Hindlimb muscle (tissue), 1 donor: Measurements from ENCODE around the gene NDUFB4. TPM values are rescaled to one million over a fixed set of nuclear protein-coding genes. Genes with fewer than 3 reads are reported as not detected.
"Not testable (repeated sequence)": the region's sequence is repeated elsewhere in the genome, so short reads cannot be mapped to it uniquely, and the experiment has no call there.

Experiments used
- DNase-seq: peaks from one replicate; pipeline ENCODE4 v3.0.0-alpha.2; 2013
- polyA plus RNA-seq: library from polyadenylated mRNA; unstranded; fragments of 120-200 nt; gene quantifications from one replicate; pipeline ENCODE4 v1.2.1, GENCODE V29; 2013; ENCODE audit not compliant: insufficient read length

The NDUFB4 gene
- polyA plus RNA-seq, 1 donor, result 172 TPM

DNA sequence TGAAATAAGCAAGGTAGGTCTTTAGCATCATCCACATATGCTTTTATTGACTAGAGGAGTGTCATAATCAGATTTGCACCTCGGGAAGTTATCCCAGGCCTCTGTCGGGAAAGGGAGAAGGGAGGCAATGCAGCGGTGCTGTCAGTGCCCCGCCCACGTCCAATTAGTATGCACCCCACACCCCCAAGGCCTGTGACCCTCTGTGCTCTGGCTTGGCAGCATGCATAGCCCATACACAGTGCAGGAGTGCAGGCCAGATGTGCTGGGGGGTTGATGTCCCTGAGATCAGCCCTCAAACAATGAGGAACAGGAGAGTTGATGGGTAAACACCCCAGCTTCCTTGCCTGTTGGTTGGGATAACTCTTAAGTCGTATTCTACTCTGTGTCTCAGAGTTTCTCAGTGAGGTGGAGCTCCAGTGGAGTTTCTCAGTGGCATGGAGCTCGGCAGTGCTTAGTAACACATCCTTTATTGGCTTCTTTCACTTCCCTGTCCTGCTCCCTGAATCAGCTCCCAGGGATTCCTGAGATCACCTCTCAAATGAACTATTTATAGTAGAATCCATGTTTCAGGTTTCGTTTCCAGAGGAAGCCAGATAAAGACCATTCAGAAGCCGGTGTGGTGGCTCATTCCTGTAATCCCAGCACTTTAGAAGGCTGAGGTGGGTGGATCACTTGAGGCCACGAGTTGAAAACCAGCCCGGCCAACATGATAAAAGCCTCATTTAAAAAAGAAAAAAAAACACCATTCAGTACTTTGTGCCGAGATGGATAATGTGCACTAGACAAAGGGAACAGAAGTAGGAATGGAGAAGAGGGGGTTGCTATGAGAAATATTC lies 26.7 kb upstream of the NDUFB4 start:
- no peak for DNase-seq

DNA sequence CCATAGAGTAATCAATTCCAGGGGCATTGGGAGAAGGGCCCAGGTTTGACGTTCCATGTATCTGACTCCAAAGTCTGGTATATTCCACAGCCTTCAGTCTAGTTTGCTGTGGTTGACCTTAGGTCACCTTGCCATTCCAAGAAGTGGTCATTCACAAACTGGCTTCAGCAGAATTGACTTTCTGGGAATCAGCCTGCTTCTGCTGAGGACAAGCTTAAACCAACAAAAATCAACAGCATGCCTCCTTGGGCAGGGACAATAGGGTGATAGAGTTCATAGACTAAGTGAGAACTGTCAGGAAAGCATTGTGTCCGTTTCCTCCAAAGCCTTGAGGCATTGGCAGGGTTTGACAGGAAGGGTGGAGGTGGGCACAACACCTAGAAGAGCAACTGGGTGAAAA lies 24.1 kb upstream of the NDUFB4 start:
- no peak for DNase-seq

DNA sequence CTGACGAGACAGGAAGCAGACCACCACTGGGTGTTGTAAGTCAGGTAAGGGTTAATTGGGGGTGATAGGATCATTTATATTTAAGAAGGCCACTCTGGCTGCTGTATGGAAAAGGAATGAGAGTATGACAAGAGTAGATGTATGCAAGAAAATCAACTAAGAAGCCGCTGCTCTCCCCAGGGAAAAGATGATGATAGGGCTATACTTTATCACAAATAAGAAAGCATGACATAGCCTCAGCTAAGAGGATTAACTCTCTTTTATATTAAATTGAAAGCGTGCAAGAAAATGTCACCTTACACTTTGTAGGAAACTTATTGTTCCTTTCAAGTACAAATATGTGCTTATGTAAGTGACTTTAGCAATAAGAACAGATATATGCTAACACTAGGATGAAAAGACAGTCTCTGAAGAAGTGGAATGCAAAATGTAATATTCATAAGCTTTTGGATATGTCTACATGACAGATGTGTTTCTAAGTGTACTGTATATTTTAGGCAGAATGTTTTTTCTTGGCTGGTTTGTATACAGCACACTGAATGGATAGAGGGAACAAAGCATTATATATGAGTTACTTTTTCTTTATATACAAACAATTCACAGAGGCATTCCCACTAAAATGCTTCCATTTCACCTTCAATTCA lies 8.7 kb upstream of the NDUFB4 start:
- DNase-seq, result no peak

DNA sequence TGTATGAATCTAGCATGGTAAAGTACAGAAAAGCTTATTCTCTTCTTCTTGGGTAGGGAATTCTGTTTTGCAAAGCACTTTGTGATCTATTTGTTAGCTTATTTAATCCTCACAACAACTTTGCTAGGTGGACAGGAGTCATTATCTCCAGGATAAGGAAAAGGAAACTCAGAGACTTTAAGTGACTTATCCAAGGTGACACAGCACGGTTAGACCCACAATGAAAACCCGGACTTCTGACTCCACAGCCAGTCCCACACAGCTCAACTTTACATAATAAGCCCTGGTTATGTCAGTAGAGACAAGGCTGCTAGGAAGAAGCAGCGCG lies 384 bp upstream of the NDUFB4 start:
- DNase-seq, result no peak

DNA sequence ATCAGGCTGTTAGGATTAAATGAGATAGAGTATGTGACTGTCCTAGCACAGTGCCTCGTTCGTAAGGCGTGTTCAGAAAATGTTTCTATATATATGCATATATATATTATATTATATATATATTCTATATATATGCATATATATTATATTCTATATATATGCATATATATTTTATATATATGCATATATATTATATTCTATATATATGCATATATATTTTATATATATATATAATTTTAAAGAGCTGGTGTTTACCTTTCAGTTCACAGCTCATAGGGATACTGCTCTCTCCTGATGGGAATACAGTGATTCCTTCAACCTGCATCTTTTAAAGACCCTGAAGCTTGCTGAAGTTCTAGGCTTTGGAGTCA lies 702 bp downstream of the NDUFB4 start:
- no peak for DNase-seq

DNA sequence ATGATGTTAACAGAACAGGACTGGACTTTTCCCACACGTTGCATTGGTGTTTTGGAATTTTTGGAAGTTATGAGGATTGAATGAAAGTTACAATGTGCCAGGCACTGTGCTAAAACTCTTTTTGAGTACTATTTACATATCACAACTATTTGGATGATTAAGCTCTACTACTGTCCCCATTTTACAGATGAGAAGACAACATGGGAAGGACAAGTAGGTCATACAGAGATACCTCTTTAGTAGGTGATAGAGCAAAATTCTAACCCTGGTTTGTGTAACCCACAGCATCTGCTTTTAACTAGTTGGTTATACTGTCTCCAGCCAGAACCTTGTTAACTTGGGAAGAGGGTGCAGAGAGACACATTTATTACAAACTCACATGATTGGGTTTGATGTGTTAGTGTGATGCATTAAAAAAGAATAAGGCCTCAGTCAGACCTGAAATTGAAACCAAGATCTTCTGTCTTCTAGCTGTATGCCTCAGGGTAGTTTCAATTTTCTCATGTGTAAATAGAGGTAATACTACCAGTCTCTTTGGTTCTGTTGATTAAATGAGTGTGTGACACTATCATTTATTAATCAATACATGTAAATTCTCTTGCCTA lies 1.4 kb downstream of the NDUFB4 start:
- no peak for DNase-seq

DNA sequence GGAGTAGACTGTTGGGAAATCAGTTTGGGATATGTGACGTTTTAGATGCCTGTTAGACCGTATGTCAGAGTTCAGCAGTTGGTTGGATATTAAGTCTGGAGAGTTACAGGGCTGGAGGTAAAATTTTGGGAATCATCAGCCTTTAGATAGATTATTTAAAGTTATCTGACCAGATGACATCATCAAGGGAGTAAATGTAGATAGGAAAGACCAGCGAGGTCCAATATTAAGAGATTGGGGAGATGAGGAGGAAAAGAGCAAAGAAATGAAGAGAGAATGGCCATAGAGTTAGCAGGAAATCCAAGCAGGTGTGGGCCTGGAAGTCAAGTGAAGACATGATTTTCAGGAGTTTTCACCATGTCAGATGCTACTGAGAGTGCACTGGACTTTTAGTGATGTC lies 3.1 kb downstream of the NDUFB4 start:
- DNase-seq, result no peak

DNA sequence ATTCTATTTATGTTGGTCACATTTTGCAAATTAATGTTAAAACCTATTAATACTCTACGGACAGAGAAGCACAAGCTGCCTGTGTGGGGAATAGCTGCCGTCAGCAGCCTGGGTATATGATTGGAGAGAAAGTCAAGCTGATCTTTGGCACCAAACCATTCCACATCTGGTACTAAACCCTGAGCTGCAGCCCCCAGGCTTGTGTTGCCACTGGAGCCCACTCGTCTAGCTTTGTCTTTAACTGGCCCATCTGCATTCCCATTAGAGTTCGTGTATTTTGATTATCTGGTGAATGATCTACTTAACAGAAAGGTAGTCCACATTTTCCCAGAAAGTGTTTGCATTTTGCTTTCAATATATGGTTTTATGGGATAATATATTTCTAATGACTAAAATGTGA lies 5.4 kb downstream of the NDUFB4 start:
- no peak for DNase-seq

DNA sequence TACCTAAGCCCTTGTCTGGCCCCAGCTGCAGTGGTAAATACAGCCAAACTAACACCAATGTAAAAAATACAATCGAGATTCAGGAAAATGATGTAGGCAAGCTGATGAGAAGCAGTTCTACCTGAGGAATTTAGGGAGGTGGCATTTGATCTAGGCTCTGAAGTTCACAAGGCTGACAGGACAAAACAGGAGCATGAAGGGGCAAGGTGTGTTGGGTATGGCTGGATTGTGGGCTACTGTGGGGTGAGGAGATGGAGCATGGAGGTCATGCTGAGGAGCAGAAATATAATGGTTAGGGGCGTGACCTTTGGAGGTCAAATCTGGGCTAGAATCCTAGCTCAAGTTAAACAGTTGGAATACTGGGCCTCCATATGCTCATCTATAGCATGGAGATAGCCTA lies 6.5 kb downstream of the NDUFB4 start:
- no peak for DNase-seq

DNA sequence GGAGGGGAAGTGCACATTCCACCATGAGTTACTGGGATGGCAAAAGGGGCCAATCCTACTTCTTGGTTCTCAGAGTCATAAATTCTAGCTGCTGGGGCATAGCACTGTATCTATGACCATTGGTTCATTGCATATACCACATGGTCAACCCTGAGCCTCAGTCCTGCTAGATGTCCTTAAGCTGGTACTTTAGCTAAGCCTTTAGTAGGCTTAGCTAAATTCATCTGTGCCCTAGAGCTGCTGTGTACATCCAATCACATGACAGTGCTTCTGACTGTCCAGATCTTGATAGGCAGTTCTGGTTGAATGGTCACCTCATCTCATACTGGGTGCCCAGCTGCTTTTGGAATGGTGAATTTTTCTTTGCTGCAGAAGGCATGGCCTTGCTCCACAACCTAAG lies 8.2 kb downstream of the NDUFB4 start:
- DNase-seq, result no peak

DNA sequence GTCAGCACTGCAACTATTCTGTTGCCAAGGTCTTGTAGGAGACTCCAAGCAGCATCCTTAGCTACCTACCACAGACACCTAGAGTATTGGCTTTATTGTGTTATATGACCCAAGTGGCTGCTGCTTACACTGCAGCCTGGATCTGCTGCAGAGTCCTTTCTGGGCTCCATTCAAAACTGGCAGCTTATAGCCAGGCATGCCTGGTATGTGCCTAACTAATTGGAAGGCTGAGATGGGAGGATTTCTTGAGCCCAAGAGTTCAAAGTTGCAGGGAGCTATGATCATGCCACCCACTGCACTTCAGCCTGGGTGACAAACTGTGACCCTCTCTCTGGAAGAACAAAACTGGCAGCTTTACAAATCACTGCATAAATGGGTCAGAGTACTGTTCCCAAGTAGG lies 8.6 kb downstream of the NDUFB4 start:
- no peak for DNase-seq

DNA sequence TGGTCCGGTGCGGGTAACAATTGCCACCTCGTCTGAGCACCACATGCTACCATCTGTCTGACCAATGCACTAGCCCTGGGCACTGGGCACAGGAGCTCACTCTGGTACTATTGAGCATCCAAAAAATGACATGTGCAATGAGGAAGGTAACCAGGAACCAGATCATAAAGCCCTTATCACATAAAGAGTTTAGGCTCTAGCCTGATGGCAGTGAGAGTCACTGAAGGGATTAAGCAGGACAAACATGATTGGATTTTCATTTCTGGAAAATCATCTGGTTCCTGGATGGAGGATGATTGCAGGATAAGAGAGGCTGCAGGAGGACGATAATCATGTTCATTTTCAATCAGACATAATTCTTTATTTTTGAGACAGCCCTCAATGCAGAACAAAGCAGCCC lies 12.4 kb downstream of the NDUFB4 start:
- no peak for DNase-seq

DNA sequence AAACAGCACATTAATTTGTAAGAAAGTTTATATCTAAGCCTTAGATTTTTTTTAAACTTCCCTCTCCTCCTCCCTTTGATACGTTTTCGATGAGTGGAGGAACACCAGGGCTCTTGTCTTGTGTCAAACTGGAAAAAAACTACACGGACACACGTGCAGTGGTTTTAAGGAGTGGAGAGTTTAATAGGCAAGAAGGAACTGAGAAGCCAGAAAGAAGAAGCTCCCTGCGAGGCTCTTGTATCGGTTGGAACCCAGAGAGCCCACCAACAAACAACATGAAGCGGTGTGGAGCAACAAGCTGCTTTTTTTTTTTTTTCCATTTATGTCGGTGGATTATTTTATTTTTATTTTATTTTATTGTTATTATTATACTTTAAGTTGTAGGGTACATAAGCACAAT lies 18.6 kb downstream of the NDUFB4 start:
- DNase-seq, result no peak

DNA sequence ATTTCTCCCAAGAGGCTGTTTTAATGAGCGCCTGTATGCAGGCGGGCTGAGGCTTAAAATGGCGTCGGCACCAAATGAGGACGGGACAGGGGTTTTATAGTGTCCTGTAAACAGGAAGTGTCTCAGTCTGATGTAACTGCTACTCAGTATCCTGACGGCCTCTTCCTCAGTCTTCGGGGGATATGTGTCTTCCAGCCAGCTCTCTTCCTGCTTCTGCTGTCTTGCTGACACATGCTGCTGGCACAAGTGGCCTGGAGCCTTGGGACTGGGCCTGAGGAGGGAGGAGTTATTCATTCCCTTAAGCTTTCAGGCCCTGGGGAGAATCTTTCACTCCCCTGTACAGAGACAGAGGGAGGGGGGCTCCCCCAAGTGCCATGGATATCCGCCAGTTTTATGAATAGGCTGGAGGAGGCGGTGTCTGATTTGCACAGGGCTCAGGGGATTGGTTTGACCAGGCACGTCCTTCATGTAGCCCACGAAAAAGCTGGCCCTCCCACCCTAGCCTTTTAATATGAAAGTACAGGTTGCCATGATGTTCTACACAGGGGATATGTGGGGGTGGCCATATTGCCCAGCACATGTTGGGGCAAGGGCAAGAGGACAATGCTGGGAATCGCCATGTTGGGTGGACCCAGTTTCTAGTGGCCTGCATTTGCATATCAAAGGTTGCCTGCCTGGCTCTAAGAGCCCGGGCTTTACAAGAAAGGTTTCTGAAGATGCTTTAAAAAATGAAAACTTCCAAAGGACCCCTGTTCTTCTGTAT lies 19.9 kb downstream of the NDUFB4 start:
- DNase-seq, result no peak

DNA sequence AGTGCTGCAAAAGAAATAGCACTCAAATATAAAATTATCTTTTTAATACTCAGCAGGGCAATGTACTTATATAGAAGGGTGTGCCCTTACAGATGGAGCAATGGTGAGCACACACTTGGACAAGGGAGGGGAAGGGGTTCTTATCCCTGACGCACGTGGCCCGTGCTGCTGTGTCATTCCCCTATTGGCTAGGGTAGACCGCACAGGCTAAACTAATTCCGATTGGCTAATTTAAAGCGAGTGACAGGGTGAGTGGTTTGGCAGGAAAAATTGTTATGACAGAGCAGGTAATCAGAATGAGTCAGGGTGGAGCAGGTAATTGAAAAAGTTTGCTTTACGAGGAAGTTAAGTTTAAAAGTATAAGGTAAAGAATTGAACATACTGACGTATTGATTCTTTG lies 20.6 kb downstream of the NDUFB4 start:
- not testable (repeated sequence) for DNase-seq

DNA sequence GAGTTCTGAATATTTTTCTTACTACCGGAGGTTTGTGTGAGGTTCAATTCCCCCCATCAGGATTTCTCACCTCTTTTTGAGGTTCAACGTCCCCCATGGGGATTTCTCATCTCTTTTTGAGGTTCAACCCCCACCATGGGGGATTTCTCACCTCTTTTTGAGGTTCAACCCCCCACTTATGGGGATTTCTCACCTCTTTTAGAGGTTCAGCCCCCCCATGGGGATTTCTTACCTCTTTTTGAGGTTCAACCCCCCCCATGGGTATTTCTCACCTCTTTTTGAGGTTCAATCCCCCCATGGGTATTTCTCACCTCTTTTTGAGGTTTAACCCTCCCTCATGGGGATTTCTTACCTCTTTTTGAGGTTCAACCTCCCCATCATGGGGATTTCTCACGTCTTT lies 26.3 kb downstream of the NDUFB4 start:
- no peak for DNase-seq

DNA sequence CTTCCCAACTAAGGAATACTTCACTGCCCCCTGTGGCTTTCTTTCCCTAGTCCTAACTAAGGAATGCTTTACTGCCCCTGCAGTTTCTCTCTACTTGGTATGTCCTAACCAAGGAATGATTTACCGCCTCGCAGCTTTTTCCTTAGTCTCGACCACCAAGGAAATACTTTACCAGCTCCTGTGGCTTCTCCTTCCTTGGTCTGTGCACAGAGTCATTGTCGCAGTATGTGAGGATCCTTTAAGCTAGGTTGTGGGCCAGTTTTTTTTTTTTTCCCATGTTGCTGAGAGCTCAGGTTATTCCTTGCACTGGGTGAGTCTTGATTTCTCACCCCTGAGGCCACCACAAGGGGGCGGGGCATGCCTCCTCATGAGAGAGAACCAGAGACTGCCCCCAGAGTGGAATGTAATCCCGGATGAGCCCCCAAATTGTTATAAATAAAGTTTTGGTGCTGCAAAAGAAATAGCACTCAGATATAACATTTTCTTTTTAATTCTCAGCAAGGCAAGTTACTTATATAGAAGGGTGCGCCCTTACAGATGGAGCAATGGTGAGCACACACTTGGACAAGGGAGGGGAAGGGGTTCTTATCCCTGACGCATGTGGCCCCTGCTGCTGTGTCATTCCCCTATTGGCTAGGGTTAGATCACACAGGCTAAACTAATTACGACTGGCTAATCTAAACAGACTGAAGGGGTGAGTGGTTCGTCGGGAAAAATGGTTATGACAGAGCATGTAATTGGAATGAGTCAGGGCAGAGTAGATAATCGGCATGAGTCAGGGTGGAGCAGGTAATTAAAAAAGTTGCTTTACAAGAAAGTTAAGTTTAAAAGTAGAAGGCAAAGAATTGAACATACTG lies 27.0 kb downstream of the NDUFB4 start:
- no peak for DNase-seq

DNA sequence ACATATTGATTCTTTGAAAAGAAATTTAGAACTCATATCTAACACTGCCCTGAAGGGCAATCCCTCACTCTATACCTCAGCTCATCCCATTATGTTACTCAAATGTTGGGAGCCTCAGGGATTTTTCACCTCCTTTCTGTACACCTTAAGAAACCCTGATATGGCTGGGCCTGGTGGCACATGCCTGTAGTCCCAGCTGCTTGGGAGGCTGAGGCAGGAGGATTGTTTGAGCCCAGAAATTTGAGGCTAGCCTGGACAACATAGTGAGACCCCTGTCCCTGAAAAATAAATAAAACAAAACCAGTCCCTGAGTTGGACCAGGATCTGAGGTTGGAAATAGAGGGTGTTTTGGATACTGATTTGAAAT lies 27.6 kb downstream of the NDUFB4 start:
- DNase-seq, result no peak

DNA sequence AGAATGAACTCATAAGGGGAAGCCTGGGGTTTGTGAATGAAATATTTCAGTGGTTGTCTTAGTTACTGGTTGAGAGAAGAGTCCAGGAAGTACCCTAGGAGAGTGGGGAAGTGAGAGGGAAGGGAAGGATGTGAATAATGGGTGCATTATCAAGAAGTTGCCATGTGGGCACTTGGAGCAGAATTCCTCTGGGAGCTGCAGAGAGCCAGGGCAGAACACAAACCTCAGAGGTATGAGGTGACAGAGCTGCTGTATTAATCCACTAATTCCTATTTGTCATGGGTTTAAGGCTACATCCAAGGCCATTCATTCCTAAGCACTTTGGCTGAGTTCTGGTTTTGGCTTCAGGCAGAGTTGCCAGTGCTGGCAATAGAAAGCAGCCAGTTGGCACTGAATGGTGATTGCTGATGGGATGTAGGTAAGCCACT lies 29.0 kb downstream of the NDUFB4 start:
- no peak for DNase-seq

DNA sequence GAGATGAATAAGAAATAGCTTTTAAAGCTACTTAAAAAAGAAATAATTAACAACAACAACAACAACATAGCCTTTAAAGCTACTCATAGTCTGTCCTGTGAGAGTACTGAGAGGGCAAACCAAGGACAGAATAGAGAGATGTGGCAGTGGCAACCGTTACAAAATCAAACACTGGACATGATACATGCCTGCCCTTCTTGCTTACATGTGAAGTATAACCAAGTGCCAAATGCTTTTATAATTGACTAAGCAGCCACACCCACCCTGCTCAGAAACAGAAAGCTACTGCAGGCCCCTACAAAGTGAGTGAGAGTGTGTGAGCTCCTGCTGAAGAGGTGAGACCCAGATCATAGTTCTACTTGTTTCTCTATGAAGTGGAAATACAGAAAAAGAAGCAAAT lies 38.4 kb downstream of the NDUFB4 start:
- no peak for DNase-seq

DNA sequence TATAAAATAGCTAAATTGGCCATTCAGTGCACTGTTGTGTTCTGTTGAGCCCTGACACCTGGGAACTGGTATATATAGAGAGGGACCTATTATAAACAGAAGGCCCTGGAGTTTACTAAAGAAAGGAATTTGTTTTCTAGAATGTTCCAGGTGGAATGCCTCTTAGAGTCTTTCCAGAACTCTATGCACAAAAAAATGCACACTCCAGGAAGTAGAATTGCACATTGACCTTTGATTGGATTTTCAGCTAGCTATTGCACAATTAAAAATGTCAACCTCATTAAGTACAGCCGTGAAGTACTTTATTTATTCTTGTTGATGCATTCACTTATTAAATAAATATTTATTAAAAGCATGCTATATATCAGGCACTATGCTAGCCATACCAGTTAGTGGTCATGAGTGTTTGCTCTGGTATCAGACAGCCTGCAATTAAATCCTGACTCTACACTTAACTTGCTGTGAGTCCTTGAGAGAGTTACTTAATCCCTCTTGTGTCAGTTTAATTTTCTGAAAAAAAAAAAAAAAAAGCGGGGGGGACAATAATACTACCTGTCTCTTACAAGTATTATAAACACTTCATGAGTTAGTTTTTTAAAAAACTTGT lies 40.8 kb downstream of the NDUFB4 start:
- DNase-seq, result no peak
